GM23248 (cell line): ENCODE data around the gene RAB3IP. TPM values are rescaled to one million over a fixed set of nuclear protein-coding genes. Genes with fewer than 3 reads are reported as not detected.
"Not testable (repeated sequence)": the region's sequence is repeated elsewhere in the genome, so short reads cannot be mapped to it uniquely, and the experiment has no call there.

Experiments used
- DNase-seq: peaks from one replicate; pipeline ENCODE4 v3.0.0-alpha.2; 2015
- H2AFZ ChIP-seq: fragments of 200-600 bp; sonication (generic); 2 replicates; pipeline ENCODE4 v1.6.1; 2016; ENCODE audit warnings: antibody characterized with exemption
- H3F3A ChIP-seq: fragments of 200-600 bp; sonication (generic); 2 replicates; pipeline ENCODE4 v1.6.1; 2016; ENCODE audit warnings: mild to moderate bottlenecking, antibody characterized with exemption, mixed run types; ENCODE audit not compliant: insufficient read depth
- H3K27ac ChIP-seq: fragments of 200-600 bp; sonication (generic); 2 replicates; pipeline ENCODE4 v1.5.1; 2016; ENCODE audit warnings: mild to moderate bottlenecking
- H3K27me3 ChIP-seq: fragments of 200-600 bp; sonication (generic); replicated peaks from 2 replicates; pipeline ENCODE4 v1.6.1; 2016; ENCODE audit warnings: mild to moderate bottlenecking; ENCODE audit not compliant: insufficient read depth
- H3K36me3 ChIP-seq: fragments of 200-600 bp; sonication (generic); 2 replicates; pipeline ENCODE4 v1.6.1; 2016; ENCODE audit warnings: low read depth, mild to moderate bottlenecking
- H3K4me1 ChIP-seq: fragments of 200-600 bp; sonication (generic); 2 replicates; pipeline ENCODE4 v1.6.1; 2016; ENCODE audit warnings: mild to moderate bottlenecking; ENCODE audit not compliant: insufficient read depth
- H3K4me2 ChIP-seq: fragments of 200-600 bp; sonication (generic); one replicate; pipeline ENCODE4 v1.6.1; 2016; ENCODE audit warnings: mild to moderate bottlenecking; ENCODE audit not compliant: unreplicated experiment
- H3K4me3 ChIP-seq: fragments of 200-600 bp; sonication (generic); 2 replicates; pipeline ENCODE4 v1.5.1; 2016; ENCODE audit warnings: mild to moderate bottlenecking
- H3K79me2 ChIP-seq: fragments of 200-600 bp; sonication (generic); 2 replicates; pipeline ENCODE4 v1.6.1; 2016; ENCODE audit warnings: mild to moderate bottlenecking; ENCODE audit not compliant: insufficient read depth
- H3K9ac ChIP-seq: fragments of 200-600 bp; sonication (generic); 2 replicates; pipeline ENCODE4 v1.6.1; 2016; ENCODE audit warnings: mild to moderate bottlenecking
- H3K9me2 ChIP-seq: fragments of 200-600 bp; sonication (generic); 2 replicates; pipeline ENCODE4 v1.6.1; 2016; ENCODE audit warnings: mixed run types, mild to moderate bottlenecking, moderate library complexity; ENCODE audit not compliant: insufficient read depth
- H3K9me3 ChIP-seq: fragments of 200-600 bp; sonication (generic); one replicate; pipeline ENCODE4 v1.6.1; 2017; ENCODE audit warnings: low read depth
- H4K20me1 ChIP-seq: fragments of 200-600 bp; sonication (generic); 2 replicates; pipeline ENCODE4 v1.6.0; 2016; ENCODE audit not compliant: insufficient read depth
- EZH2 ChIP-seq: fragments of 200-600 bp; sonication (generic); IDR thresholded peaks from 2 replicates; pipeline ENCODE4 v1.6.1; 2018; ENCODE audit warnings: antibody characterized with exemption, mild to moderate bottlenecking; ENCODE audit not compliant: insufficient read depth, poor library complexity, severe bottlenecking
- EZH2phosphoT487 ChIP-seq: fragments of 200-600 bp; sonication (generic); IDR thresholded peaks from 2 replicates; pipeline ENCODE4 v1.6.1; 2018; ENCODE audit warnings: antibody characterized with exemption, moderate library complexity, mild to moderate bottlenecking, low read depth; ENCODE audit not compliant: insufficient read depth
- WGBS, 2 experiments: methylation state at CpG; one replicate each; pipeline ENCODE4 v1.1.6; 2015 to 2017; ENCODE audit warnings: low lambda C conversion rate in 2 of 2, low coverage in 1 of 2; ENCODE audit errors: missing lambda C conversion rate in 2 of 2; 5-methylcytosine and 5-hydroxymethylcytosine counted together
- in situ Hi-C: fragments of 300-500 bp; cut with MboI; formaldehyde crosslinking; loops from 2 replicates; pipeline ENCODE4 v1.15.0; 2020
- polyA plus RNA-seq: library from polyadenylated mRNA; unstranded; fragments of >200 nt; fragmentation: Nextera tagmentation; extraction: Ambion mirVana; gene quantifications from 2 replicates; pipeline ENCODE4 v1.2.1, GENCODE V29; 2016
- total RNA-seq: library from RNA; depleted of rRNA; stranded (reverse); fragments of >200 nt; shearing (Covaris generic); gene quantifications from 2 replicates; pipeline ENCODE4 v1.2.3, GENCODE V29; 2014

The RAB3IP gene
- total and polyA plus RNA-seq, 2 experiments from 2014 or later = 2.5 to 3.6 TPM

- peak; percentile 30 for DNase-seq
- H3K4me1 ChIP-seq = no peaks in the 10 kb centered on the region
- no peak overlapping the region for H3K4me2 ChIP-seq
- in situ Hi-C loops = no loop called here
- H3K4me3 ChIP-seq = no peak overlapping the region
- H3K9me3 ChIP-seq = no peaks in the 10 kb centered on the region
- no peaks in the 10 kb centered on the region for H3K36me3 ChIP-seq
- no peak overlapping the region for H3K9ac ChIP-seq
- H3K79me2 ChIP-seq = no peaks in the 10 kb centered on the region
- WGBS, 2 experiments = 35 to 53% methylated on average over 2 of the region's 2 CpGs
- no peak overlapping the region for H3K27ac ChIP-seq
- H2AFZ ChIP-seq = no peak overlapping the region
- no peaks in the 10 kb centered on the region for H3F3A ChIP-seq
- no peaks in the 10 kb centered on the region for H4K20me1 ChIP-seq
- no peak for TF ChIP-seq EZH2phosphoT487
- no peak for TF ChIP-seq EZH2
- no peaks in the 10 kb centered on the region for H3K9me2 ChIP-seq
- H3K27me3 ChIP-seq = no peaks in the 10 kb centered on the region
Observed at GRCh38 chr12:69851976-69852375, 113.3 kb downstream of the RAB3IP start.

- H2AFZ ChIP-seq, H3K79me2 ChIP-seq, H3K9ac ChIP-seq, H4K20me1 ChIP-seq, H3F3A ChIP-seq, H3K4me3 ChIP-seq, H3K27me3 ChIP-seq, H3K36me3 ChIP-seq, H3K4me2 ChIP-seq, H3K4me1 ChIP-seq, H3K9me2 ChIP-seq, H3K9me3 ChIP-seq, H3K27ac ChIP-seq, DNase-seq, in situ Hi-C loops: not testable (repeated sequence)
- WGBS, 2 experiments = 89% methylated on average over 20 to 59 of the region's 61 CpGs
Observed at GRCh38 chr12:69853176-69853961, 114.7 kb downstream of the RAB3IP start.

GRCh38 chr12:69866698-69867097, 128.0 kb downstream of the RAB3IP start:
- Histone ChIP-seq H4K20me1 (no peaks in the 10 kb centered on the region), H3K4me2 (no peak overlapping the region), H3K4me1 (no peaks in the 10 kb centered on the region), H3K9me3 (no peaks in the 10 kb centered on the region), H2AFZ (no peak overlapping the region), H3F3A (no peaks in the 10 kb centered on the region), H3K4me3 (no peak overlapping the region), H3K9me2 (no peaks in the 10 kb centered on the region), H3K27ac (no peak overlapping the region), H3K36me3 (no peaks in the 10 kb centered on the region), H3K79me2 (no peaks in the 10 kb centered on the region), H3K27me3 (no peaks in the 10 kb centered on the region), H3K9ac (no peak overlapping the region)
- TF ChIP-seq EZH2phosphoT487 (no peak), EZH2 (no peak)
- in situ Hi-C loops = no loop called here
- WGBS, 2 experiments = 30 to 40% methylated on average over 4 of the region's 4 CpGs
- no peak for DNase-seq

- in situ Hi-C loops = no loop called here
- no peak overlapping the region for H3K27ac ChIP-seq
- no peaks in the 10 kb centered on the region for H3K79me2 ChIP-seq
- no peak for DNase-seq
- H3K9me2 ChIP-seq = no peaks in the 10 kb centered on the region
- H3K27me3 ChIP-seq = no peaks in the 10 kb centered on the region
- H3K36me3 ChIP-seq = no peaks in the 10 kb centered on the region
- no peaks in the 10 kb centered on the region for H3K9me3 ChIP-seq
- H3K4me1 ChIP-seq = 0 out of 2 replicates have a peak, but pooled peaks cover 6% of the 10 kb centered on the region
- no peak overlapping the region for H3K4me2 ChIP-seq
- no peak overlapping the region for H3K4me3 ChIP-seq
- no peaks in the 10 kb centered on the region for H3F3A ChIP-seq
- H2AFZ ChIP-seq = no peak overlapping the region
- no peak for TF ChIP-seq EZH2phosphoT487
- no peak for TF ChIP-seq EZH2
- no peaks in the 10 kb centered on the region for H4K20me1 ChIP-seq
- no peak overlapping the region for H3K9ac ChIP-seq
- WGBS, 2 experiments = 79 to 82% methylated on average over 9 of the region's 9 CpGs
Observed at GRCh38 chr12:69868695-69869094, 130.0 kb downstream of the RAB3IP start.
